ENCODE measurements around the gene PC.
"Not testable (repeated sequence)": the region's sequence is repeated elsewhere in the genome, so short reads cannot be mapped to it uniquely, and the experiment has no call there.

Gene PC, protein sequence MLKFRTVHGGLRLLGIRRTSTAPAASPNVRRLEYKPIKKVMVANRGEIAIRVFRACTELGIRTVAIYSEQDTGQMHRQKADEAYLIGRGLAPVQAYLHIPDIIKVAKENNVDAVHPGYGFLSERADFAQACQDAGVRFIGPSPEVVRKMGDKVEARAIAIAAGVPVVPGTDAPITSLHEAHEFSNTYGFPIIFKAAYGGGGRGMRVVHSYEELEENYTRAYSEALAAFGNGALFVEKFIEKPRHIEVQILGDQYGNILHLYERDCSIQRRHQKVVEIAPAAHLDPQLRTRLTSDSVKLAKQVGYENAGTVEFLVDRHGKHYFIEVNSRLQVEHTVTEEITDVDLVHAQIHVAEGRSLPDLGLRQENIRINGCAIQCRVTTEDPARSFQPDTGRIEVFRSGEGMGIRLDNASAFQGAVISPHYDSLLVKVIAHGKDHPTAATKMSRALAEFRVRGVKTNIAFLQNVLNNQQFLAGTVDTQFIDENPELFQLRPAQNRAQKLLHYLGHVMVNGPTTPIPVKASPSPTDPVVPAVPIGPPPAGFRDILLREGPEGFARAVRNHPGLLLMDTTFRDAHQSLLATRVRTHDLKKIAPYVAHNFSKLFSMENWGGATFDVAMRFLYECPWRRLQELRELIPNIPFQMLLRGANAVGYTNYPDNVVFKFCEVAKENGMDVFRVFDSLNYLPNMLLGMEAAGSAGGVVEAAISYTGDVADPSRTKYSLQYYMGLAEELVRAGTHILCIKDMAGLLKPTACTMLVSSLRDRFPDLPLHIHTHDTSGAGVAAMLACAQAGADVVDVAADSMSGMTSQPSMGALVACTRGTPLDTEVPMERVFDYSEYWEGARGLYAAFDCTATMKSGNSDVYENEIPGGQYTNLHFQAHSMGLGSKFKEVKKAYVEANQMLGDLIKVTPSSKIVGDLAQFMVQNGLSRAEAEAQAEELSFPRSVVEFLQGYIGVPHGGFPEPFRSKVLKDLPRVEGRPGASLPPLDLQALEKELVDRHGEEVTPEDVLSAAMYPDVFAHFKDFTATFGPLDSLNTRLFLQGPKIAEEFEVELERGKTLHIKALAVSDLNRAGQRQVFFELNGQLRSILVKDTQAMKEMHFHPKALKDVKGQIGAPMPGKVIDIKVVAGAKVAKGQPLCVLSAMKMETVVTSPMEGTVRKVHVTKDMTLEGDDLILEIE

DNA sequence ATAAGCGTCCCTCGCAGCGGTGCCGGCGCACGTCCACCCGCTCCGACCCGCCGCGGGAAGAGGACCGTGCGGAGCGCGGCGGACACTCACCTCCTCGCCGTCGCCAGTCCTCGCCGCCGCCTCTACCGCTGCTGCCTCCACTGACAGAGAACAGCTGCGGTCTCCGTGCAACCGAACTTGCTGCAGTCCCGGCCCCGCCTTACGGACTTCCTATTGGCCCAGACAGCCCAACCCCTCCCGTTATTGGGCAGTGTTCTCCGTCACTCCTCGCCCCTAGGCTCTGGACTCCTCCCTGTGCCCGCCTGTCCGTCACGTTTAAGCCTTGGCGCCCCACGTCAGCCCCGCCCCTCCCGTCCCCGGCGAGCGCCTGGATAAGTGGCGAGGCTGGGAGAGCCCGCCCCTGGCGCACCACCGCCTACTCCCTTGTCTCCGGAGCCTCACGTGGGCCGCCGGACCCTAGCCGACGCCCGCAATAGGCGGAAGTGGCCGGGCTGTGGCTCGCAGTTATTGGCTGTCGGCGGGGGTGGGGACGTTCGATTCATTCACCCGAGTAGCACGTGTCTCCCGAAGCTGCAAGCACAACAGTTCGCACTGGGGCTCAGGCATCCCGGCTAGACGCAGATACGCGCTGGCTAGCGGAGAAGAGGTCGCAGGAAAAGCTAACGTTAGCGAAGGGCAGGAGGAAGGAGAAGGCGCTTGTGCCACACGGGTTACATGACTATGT lies at the start of gene PC:
PC (minus strand) TSS at position 152 of the 724 bp plus-strand sequence. CDS start 86,224 bp downstream, outside the sequence.
- no peaks in the 10 kb centered on the region for H3K79me2 ChIP-seq
- no peaks in the 10 kb centered on the region for H3K27me3 ChIP-seq (ENCODE audit: control insufficient read depth, insufficient read depth, low read length)
- peak within 1 kb of the TSS; percentile 51 for H3K27ac ChIP-seq
- no peak within 1 kb of the TSS for H3K9ac ChIP-seq
- TF ChIP-seq, protein P1, sequence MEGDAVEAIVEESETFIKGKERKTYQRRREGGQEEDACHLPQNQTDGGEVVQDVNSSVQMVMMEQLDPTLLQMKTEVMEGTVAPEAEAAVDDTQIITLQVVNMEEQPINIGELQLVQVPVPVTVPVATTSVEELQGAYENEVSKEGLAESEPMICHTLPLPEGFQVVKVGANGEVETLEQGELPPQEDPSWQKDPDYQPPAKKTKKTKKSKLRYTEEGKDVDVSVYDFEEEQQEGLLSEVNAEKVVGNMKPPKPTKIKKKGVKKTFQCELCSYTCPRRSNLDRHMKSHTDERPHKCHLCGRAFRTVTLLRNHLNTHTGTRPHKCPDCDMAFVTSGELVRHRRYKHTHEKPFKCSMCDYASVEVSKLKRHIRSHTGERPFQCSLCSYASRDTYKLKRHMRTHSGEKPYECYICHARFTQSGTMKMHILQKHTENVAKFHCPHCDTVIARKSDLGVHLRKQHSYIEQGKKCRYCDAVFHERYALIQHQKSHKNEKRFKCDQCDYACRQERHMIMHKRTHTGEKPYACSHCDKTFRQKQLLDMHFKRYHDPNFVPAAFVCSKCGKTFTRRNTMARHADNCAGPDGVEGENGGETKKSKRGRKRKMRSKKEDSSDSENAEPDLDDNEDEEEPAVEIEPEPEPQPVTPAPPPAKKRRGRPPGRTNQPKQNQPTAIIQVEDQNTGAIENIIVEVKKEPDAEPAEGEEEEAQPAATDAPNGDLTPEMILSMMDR (IDR thresholded peaks at IDR 0.05), result no peak
- H3K36me3 ChIP-seq (ENCODE audit: control insufficient read depth, insufficient read depth, low read length), result no peaks in the 10 kb centered on the region
- peak within 1 kb of the TSS; percentile 53 for H3K4me3 ChIP-seq (ENCODE audit: low read depth, low read length)
- no peaks in the 10 kb centered on the region for H3K9me3 ChIP-seq (ENCODE audit: control insufficient read depth, low read length)
- peak within 1 kb of the TSS; percentile 71 for H3K4me2 ChIP-seq (ENCODE audit: low read length)
- peak within 1 kb of the TSS; percentile 67 for H2AFZ ChIP-seq
- H3K4me1 ChIP-seq, result peaks cover 6% of the 10 kb centered on the region

DNA sequence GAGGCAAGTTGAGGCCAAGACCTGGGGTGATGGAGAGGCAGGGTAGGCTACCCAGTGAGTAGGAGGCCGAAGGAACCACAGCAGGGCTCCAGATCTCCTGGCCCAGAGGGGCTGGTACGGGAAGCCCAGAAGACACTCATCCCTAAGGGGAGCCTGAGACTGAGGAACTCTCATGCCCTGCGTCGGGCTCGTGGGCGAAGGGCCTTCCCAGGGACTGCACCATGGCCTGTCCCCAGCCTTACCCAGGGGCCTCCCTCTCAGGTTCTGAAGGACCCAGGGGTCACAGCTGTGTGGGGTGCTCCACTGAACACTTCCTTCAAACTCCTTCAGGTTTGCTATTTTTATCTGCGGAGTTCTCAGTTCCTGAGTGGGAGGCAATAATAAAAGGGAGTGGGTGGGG lies 48.9 kb upstream of the PC start:
- TF ChIP-seq, protein P1 (IDR thresholded peaks at IDR 0.05), result no peak
- no peaks in the 10 kb centered on the region for H3K27me3 ChIP-seq (ENCODE audit: control insufficient read depth, insufficient read depth, low read length)
- no peak overlapping the region for H2AFZ ChIP-seq
- H3K4me2 ChIP-seq (ENCODE audit: low read length), result peak overlapping the region; percentile 5
- H3K79me2 ChIP-seq, result no peaks in the 10 kb centered on the region
- no peaks in the 10 kb centered on the region for H3K9me3 ChIP-seq (ENCODE audit: control insufficient read depth, low read length)
- no peak overlapping the region for H3K9ac ChIP-seq
- no peak overlapping the region for H3K27ac ChIP-seq
- no peak overlapping the region for H3K4me3 ChIP-seq (ENCODE audit: low read depth, low read length)
- no peaks in the 10 kb centered on the region for H3K36me3 ChIP-seq (ENCODE audit: control insufficient read depth, insufficient read depth, low read length)
- H3K4me1 ChIP-seq, result peaks cover 28% of the 10 kb centered on the region

DNA sequence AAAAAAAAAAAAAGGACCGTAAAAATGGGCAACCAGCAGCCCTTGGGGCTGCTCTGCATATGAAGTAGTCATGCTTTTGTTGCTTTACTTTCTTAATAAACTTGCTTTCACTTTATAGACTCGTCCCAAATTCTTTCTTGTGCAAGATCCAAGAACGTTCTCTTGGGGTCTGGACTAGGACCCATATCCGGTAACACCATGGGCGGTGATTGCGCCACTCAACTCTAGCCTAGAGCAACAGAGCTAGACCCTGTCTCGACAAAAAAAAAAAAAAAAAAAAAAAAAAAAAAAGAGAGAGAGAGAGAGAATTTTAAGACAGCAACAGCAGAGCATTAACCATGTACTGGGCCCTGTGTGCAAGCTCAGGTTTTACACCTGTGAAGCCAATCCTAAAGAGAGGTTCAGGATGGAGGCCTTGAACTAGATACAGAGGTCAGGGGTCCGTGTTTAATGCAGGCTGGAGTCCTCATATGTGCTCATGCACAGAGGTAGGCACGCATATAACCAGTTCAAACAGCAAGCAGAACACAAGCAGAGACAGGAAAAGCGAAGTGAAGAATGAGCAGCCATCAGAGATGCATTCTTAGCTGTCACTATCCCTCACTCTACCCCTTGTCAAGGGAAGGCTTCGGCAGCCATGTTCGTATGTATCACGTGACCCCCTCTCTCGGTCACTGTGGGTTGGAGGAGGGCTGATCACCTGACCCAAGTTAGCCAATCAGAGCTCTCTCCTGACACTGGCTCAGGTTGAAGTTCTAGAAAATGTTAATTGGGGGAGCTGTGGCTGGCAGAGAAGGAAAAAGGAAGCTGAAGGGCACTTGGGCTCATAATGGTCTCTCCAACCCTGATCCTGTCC lies 48.1 kb upstream of the PC start:
- H3K79me2 ChIP-seq, result no peaks in the 10 kb centered on the region
- H3K9me3 ChIP-seq (ENCODE audit: control insufficient read depth, low read length), result no peaks in the 10 kb centered on the region
- H3K4me3 ChIP-seq (ENCODE audit: low read depth, low read length), result no peak overlapping the region
- H3K4me1 ChIP-seq, result peaks cover 28% of the 10 kb centered on the region
- H3K9ac ChIP-seq, result no peak overlapping the region
- H3K36me3 ChIP-seq (ENCODE audit: control insufficient read depth, insufficient read depth, low read length), result no peaks in the 10 kb centered on the region
- H3K4me2 ChIP-seq (ENCODE audit: low read length), result peak overlapping the region; percentile 5
- H3K27me3 ChIP-seq (ENCODE audit: control insufficient read depth, insufficient read depth, low read length), result no peaks in the 10 kb centered on the region
- peak overlapping the region; percentile 79 for H2AFZ ChIP-seq
- no peak overlapping the region for H3K27ac ChIP-seq
- TF ChIP-seq, protein P1 (IDR thresholded peaks at IDR 0.05), result no peak

DNA sequence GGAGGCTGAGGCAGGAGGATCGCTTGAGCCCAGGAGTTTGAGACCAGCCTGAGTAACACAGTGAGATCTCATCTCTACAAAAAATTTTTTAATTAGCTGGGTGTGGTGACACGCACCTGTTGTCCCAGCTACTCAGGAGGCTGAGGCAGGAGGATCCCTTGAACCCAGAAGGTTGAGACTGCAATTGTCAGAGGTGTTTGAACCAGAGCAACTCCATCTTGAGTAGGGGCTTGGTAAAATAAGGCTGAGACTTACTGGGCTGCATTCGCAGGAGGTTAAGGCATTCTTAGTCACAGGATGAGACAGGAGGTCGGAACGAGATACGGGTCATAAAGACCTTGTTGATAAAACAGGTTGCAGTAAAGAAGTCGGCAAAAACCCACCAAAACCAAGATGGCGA lies 47.0 kb upstream of the PC start:
- H3K36me3 ChIP-seq (ENCODE audit: control insufficient read depth, insufficient read depth, low read length); H3K79me2 ChIP-seq; H3K9me3 ChIP-seq (ENCODE audit: control insufficient read depth, low read length); H2AFZ ChIP-seq; H3K4me3 ChIP-seq (ENCODE audit: low read depth, low read length); H3K27me3 ChIP-seq (ENCODE audit: control insufficient read depth, insufficient read depth, low read length); H3K9ac ChIP-seq; H3K4me2 ChIP-seq (ENCODE audit: low read length): not testable (repeated sequence)
- peaks cover 28% of the 10 kb centered on the region for H3K4me1 ChIP-seq
- peak overlapping the region; percentile 88 for H3K27ac ChIP-seq

All from parathyroid adenoma (tissue), 2 donors.